Sciatic nerve (tissue), 2 donors: ENCODE data around the gene SYS1. TPM values are rescaled to one million over a fixed set of nuclear protein-coding genes. Genes with fewer than 3 reads are reported as not detected.

ENCODE experiments used
- ATAC-seq: fragments of 200-7000 bp; cut with Tn5 transposase; one replicate; pipeline ENCODE4 v1.9.1; 2020; ENCODE audit warnings: mild to moderate bottlenecking, moderate library complexity
- DNase-seq: peaks from one replicate; pipeline ENCODE4 v3.0.0-alpha.2; 2020; ENCODE audit warnings: low spot score
- intact Hi-C: fragments of 100-400 bp; cut with DNase I; formaldehyde crosslinking; loops from one replicate; pipeline ENCODE4 v1.14.2; 2022
- total RNA-seq: library from RNA; stranded (reverse); fragmentation: NEBNext Ultra II Directional; extraction: Animal tissue kit (Norgen Biotek cat#: 25700); gene quantifications from one replicate; pipeline ENCODE4 v1.2.1, GENCODE V29; 2021
- donor health status: DM: no; HTN: no; CAD: no.
- donor health status: DM: no; HTN: no; CAD: no.

The SYS1 gene
- 24.0 TPM for total RNA-seq

- intact Hi-C loops, result no loop called here
- peak; percentile 94 for ATAC-seq
- peak; percentile 100 for DNase-seq
Observed at GRCh38 chr20:45362804-45363610, at the start of gene SYS1. Gene SYS1 (plus strand): TSS chr20:45363156. CDS start chr20:45363532, 376 bp downstream.

- ATAC-seq (no peak), DNase-seq (no peak)
- intact Hi-C loops, result loop anchor here (10.0 kb wide), 2 partner anchors 131 to 451 kb away; no protein-coding TSS in a partner anchor
Observed at GRCh38 chr20:45313943-45314342, 49.0 kb upstream of the SYS1 start.

- DNase-seq (no peak), ATAC-seq (no peak)
- intact Hi-C loops, result loop anchor here (10.0 kb wide), 2 partner anchors 129 to 449 kb away; no protein-coding TSS in a partner anchor
Observed at GRCh38 chr20:45315672-45316071, 47.3 kb upstream of the SYS1 start.

- DNase-seq (no peak), ATAC-seq (no peak)
- intact Hi-C loops, result loop anchor here (10.0 kb wide), 2 partner anchors 128 to 448 kb away; no protein-coding TSS in a partner anchor
Observed at GRCh38 chr20:45316150-45317080, 46.5 kb upstream of the SYS1 start.

- ATAC-seq (no peak), DNase-seq (no peak)
- intact Hi-C loops, result loop anchor here (10.0 kb wide), 2 partner anchors 127 to 447 kb away; no protein-coding TSS in a partner anchor
Observed at GRCh38 chr20:45317826-45318225, 45.1 kb upstream of the SYS1 start.

- no peak for ATAC-seq
- DNase-seq, result no peak
- intact Hi-C loops, result loop anchor here (10.0 kb wide), 2 partner anchors 126 to 446 kb away; no protein-coding TSS in a partner anchor
Observed at GRCh38 chr20:45318386-45318939, 44.5 kb upstream of the SYS1 start.

- ATAC-seq (no peak), DNase-seq (no peak)
- intact Hi-C loops, result loop anchor here (10.0 kb wide), 2 partner anchors 126 to 446 kb away; no protein-coding TSS in a partner anchor
Observed at GRCh38 chr20:45318948-45319347, 44.0 kb upstream of the SYS1 start.

GRCh38 chr20:45320948-45321595 lies 41.9 kb upstream of the SYS1 start:
- ATAC-seq (no peak), DNase-seq (no peak)
- intact Hi-C loops, result no loop called here

GRCh38 chr20:45322952-45323383 lies 40.0 kb upstream of the SYS1 start:
- DNase-seq (no peak), ATAC-seq (peak; percentile 82)
- intact Hi-C loops, result no loop called here

- ATAC-seq, result no peak
- intact Hi-C loops, result no loop called here
Observed at GRCh38 chr20:45323731-45324130, 39.2 kb upstream of the SYS1 start.

GRCh38 chr20:45325371-45325770 lies 37.6 kb upstream of the SYS1 start:
- intact Hi-C loops, result no loop called here
- no peak for ATAC-seq
- no peak for DNase-seq

More at GRCh38 chr20:45323731-45324130, 39.2 kb upstream of the SYS1 start:
- no peak for DNase-seq

- ATAC-seq, result no peak
- DNase-seq, result no peak
- intact Hi-C loops, result no loop called here
Observed at GRCh38 chr20:45328451-45328850, 34.5 kb upstream of the SYS1 start.

GRCh38 chr20:45329497-45330319 lies 33.2 kb upstream of the SYS1 start:
- intact Hi-C loops, result no loop called here
- no peak for ATAC-seq

GRCh38 chr20:45330476-45330875 lies 32.5 kb upstream of the SYS1 start:
- no peak for DNase-seq
- intact Hi-C loops, result no loop called here
- no peak for ATAC-seq

More at GRCh38 chr20:45329497-45330319, 33.2 kb upstream of the SYS1 start:
- no peak for DNase-seq

- intact Hi-C loops, result no loop called here
- ATAC-seq (peak; percentile 67), DNase-seq (no peak)
Observed at GRCh38 chr20:45336530-45337366, 26.2 kb upstream of the SYS1 start.

GRCh38 chr20:45337367-45338120 lies 25.4 kb upstream of the SYS1 start:
- ATAC-seq, result peak; percentile 82
- DNase-seq, result no peak
- intact Hi-C loops, result no loop called here
